Measurements from ENCODE around the gene ITIH5. TPM values are rescaled to one million over a fixed set of nuclear protein-coding genes. Genes with fewer than 3 reads are reported as not detected.
"Not testable (repeated sequence)": the region's sequence is repeated elsewhere in the genome, so short reads cannot be mapped to it uniquely, and the experiment has no call there.

Gene ITIH5
- polyA plus RNA-seq (2012; ENCODE audit: low read depth, missing spikeins): 0.04 TPM

DNA sequence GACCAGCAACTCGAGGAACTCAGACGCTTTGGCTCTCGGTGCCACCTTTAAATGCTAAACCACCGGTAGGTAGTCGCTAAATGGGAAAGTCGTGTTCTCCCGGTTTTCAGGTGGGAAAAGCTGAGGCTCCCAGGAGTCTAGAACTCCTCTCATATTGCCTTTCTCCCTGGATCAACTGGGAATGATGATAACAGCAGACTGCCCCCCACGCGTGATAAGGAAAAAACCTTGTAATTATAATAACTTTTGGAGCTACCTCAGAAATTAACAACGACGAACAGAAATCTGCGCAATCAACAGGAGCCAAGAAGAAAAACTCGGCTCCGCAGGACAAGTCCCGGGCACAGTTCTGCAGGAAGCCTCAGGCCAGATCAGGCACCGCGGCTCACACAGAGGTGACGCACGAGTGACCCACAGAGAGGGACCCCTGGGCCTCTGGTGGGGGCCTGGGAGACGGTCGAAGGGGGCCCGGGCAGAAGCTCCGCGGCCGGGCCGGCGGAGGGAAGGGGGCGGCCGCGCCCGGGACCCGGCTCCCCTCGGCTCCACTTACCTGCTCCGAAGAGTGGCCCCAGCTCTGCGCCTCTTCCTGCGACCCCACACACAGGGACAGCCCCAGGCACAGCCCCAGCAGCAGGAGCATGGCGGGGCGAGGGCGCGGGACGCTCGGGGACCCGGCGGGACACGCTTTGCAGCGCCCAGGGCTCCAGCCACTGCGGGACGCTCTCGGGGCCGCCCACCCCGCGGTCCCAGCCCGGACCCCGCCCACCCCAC, at the start of gene ITIH5:
Gene ITIH5, minus strand, starts transcription at position 714 of the 771 bp plus-strand sequence. Its CDS starts 74 bp downstream, at position 640.
- FAIRE-seq (no peak), DNase-seq (ENCODE audit: insufficient read length, low spot score) (no peak)
- TF ChIP-seq SPI1 (IDR thresholded peaks at IDR 0.05; ENCODE audit: low read depth, low read length): no peak
- TF ChIP-seq POLR2AphosphoS5 (IDR thresholded peaks at IDR 0.05; ENCODE audit: low read depth, low read length): no peak
- TF ChIP-seq POLR2A (IDR thresholded peaks at IDR 0.05; ENCODE audit: low read depth, low read length): no peak
- TF ChIP-seq POU2F2 (IDR thresholded peaks at IDR 0.05; ENCODE audit: low read depth, low read length): no peak
- TF ChIP-seq TAF1 (IDR thresholded peaks at IDR 0.05; ENCODE audit: low read depth, low read length): no peak

DNA sequence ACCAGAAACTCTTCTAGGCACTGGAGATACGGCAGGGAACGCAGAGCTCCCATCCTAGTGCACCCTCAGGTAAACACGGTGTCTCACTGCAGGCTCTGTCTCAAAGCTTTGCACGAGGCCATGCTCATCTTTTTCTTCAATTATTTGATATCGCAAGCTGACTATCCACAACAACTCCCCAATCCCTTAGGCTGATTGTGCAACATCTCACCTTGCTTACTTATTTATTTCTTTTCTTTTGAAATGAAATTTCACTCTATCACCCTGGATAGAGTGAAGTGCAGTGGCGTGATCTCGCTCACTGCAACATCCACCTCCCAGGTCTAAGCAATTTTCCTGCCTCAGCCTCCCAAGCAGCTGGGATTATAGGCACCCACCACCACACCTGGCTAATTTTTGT, 48.7 kb upstream of the ITIH5 start:
- TF ChIP-seq POU2F2 (IDR thresholded peaks at IDR 0.05; ENCODE audit: low read depth, low read length) (no peak), SPI1 (IDR thresholded peaks at IDR 0.05; ENCODE audit: low read depth, low read length) (no peak), POLR2A (IDR thresholded peaks at IDR 0.05; ENCODE audit: low read depth, low read length) (no peak), POLR2AphosphoS5 (IDR thresholded peaks at IDR 0.05; ENCODE audit: low read depth, low read length) (no peak), TAF1 (IDR thresholded peaks at IDR 0.05; ENCODE audit: low read depth, low read length) (no peak), PAX5 (IDR thresholded peaks at IDR 0.05; ENCODE audit: insufficient read depth, low read length, severe bottlenecking) (no peak)
- FAIRE-seq: no peak
- DNase-seq (ENCODE audit: insufficient read length, low spot score): no peak

DNA sequence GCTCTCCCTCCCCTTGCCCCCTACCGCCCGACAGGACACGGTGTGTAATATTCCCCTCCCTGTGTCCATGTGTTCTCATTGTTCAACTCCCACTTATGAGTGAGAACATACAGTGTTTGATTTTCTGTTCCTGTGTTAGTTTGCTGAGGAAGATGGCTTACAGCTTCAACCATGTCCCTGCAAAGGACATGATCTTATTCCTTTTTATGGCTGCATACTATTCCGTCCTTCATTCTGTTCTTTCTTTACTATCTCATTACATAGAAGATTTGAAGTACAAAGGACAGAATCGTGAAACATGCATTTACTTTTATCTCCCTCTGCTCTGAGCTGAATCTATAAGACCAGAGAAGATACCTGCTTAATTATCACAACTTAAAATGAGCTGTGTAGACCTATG, 44.3 kb upstream of the ITIH5 start:
- not testable (repeated sequence) for FAIRE-seq

DNA sequence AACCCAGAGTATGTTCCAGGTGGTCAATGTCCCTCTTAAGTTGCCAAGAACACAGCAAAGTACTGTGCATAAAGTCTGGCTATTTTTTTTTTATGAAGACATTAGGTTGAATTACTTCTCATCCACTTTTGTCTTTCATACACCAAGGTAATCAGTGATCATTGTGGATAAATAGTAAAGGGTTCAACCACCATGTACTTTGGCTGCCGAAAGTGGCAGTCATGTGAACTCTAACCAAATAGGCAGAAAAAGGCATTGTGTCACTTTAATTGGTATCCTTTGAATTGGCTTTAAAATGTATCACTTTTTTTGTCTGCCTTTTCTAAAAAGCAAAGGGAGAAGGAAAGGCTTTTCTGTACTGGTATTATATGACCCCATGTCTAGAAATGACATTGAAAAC, 43.7 kb upstream of the ITIH5 start:
- DNase-seq (ENCODE audit: insufficient read length, low spot score) (no peak), FAIRE-seq (no peak)
- no peak for TF ChIP-seq POU2F2 (IDR thresholded peaks at IDR 0.05; ENCODE audit: low read depth, low read length)
- TF ChIP-seq POLR2A (IDR thresholded peaks at IDR 0.05; ENCODE audit: low read depth, low read length): no peak
- no peak for TF ChIP-seq TAF1 (IDR thresholded peaks at IDR 0.05; ENCODE audit: low read depth, low read length)
- TF ChIP-seq POLR2AphosphoS5 (IDR thresholded peaks at IDR 0.05; ENCODE audit: low read depth, low read length): no peak
- no peak for TF ChIP-seq SPI1 (IDR thresholded peaks at IDR 0.05; ENCODE audit: low read depth, low read length)
- TF ChIP-seq PAX5 (IDR thresholded peaks at IDR 0.05; ENCODE audit: insufficient read depth, low read length, severe bottlenecking): no peak

More for the DNA sequence above, 44.3 kb upstream of the ITIH5 start:
- not testable (repeated sequence) for DNase-seq (ENCODE audit: insufficient read length, low spot score)

DNA sequence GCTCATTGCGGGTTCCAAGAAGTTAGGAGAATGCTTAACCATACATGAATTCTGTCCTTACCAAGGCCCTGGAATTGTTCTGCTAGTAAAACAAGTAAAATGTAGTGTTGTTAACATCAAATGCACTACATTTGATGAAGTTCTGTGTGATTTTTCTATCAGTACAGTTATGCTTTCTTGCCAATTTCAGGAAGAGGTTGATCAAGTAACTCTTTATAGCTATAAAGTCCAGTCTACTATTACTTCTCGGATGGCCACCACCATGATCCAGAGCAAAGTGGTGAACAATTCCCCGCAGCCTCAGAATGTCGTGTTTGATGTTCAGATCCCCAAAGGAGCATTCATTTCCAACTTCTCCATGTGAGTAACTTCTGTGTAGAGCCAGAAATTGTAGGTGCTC, 42.1 kb upstream of the ITIH5 start:
- TF ChIP-seq POU2F2 (IDR thresholded peaks at IDR 0.05; ENCODE audit: low read depth, low read length): no peak
- no peak for TF ChIP-seq POLR2A (IDR thresholded peaks at IDR 0.05; ENCODE audit: low read depth, low read length)
- TF ChIP-seq SPI1 (IDR thresholded peaks at IDR 0.05; ENCODE audit: low read depth, low read length): no peak
- TF ChIP-seq PAX5 (IDR thresholded peaks at IDR 0.05; ENCODE audit: insufficient read depth, low read length, severe bottlenecking): no peak
- no peak for TF ChIP-seq POLR2AphosphoS5 (IDR thresholded peaks at IDR 0.05; ENCODE audit: low read depth, low read length)
- TF ChIP-seq TAF1 (IDR thresholded peaks at IDR 0.05; ENCODE audit: low read depth, low read length): no peak
- no peak for FAIRE-seq
- no peak for DNase-seq (ENCODE audit: insufficient read length, low spot score)

GRCh38 chr10:7707858-7708622, 41.3 kb upstream of the ITIH5 start:
- DNase-seq (ENCODE audit: insufficient read length, low spot score): no peak
- no peak for TF ChIP-seq PAX5 (IDR thresholded peaks at IDR 0.05; ENCODE audit: insufficient read depth, low read length, severe bottlenecking)
- TF ChIP-seq TAF1 (IDR thresholded peaks at IDR 0.05; ENCODE audit: low read depth, low read length): no peak
- no peak for TF ChIP-seq POLR2A (IDR thresholded peaks at IDR 0.05; ENCODE audit: low read depth, low read length)
- TF ChIP-seq POLR2AphosphoS5 (IDR thresholded peaks at IDR 0.05; ENCODE audit: low read depth, low read length): no peak
- no peak for TF ChIP-seq SPI1 (IDR thresholded peaks at IDR 0.05; ENCODE audit: low read depth, low read length)
- no peak for TF ChIP-seq POU2F2 (IDR thresholded peaks at IDR 0.05; ENCODE audit: low read depth, low read length)
- FAIRE-seq: no peak

DNA sequence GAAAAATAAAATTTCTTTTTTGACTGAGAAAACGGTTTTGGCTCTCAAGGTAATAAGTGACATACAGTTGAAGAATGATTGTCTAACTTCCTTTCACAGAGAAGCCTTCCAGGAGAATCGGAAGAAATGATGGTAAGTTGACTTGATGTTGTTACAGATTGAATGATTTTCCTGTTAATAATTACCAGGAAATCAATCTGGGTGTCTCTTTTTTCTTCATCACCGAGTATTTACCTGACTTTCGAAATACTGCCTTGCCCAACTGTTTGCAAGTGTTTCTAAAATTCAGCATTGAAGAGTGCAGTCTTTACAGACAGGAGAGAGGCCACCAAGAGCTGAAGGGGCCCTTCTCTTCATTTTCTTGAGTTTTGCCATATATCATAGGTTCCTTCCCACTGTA, 40.3 kb upstream of the ITIH5 start:
- DNase-seq (ENCODE audit: insufficient read length, low spot score): no peak
- TF ChIP-seq TAF1 (IDR thresholded peaks at IDR 0.05; ENCODE audit: low read depth, low read length) (no peak), POU2F2 (IDR thresholded peaks at IDR 0.05; ENCODE audit: low read depth, low read length) (no peak), PAX5 (IDR thresholded peaks at IDR 0.05; ENCODE audit: insufficient read depth, low read length, severe bottlenecking) (no peak), SPI1 (IDR thresholded peaks at IDR 0.05; ENCODE audit: low read depth, low read length) (no peak), POLR2AphosphoS5 (IDR thresholded peaks at IDR 0.05; ENCODE audit: low read depth, low read length) (no peak), POLR2A (IDR thresholded peaks at IDR 0.05; ENCODE audit: low read depth, low read length) (no peak)
- FAIRE-seq: no peak

GRCh38 chr10:7706534-7707073, 39.8 kb upstream of the ITIH5 start:
- no peak for FAIRE-seq
- TF ChIP-seq POLR2AphosphoS5 (IDR thresholded peaks at IDR 0.05; ENCODE audit: low read depth, low read length) (no peak), POU2F2 (IDR thresholded peaks at IDR 0.05; ENCODE audit: low read depth, low read length) (no peak), TAF1 (IDR thresholded peaks at IDR 0.05; ENCODE audit: low read depth, low read length) (no peak), POLR2A (IDR thresholded peaks at IDR 0.05; ENCODE audit: low read depth, low read length) (no peak), SPI1 (IDR thresholded peaks at IDR 0.05; ENCODE audit: low read depth, low read length) (no peak), PAX5 (IDR thresholded peaks at IDR 0.05; ENCODE audit: insufficient read depth, low read length, severe bottlenecking) (no peak)

DNA sequence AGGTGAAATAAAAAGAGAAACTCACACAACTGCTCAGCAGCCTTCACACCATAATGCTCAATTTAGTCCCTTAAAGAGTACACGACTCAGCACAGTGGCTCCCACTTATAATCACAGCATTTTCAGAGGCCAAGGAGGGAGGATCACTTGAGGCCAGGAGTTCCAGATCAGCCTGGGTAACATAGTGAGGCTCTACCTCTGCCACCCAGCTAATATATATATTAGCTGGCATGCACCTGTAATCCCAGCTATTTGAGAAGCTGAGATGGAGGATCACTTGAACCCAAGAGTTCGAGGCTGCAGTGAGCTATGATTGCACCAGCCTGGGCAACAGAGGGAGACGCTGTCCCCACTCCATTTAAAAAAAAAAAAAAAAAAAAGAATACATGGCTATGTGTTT, 38.6 kb upstream of the ITIH5 start:
- no peak for DNase-seq (ENCODE audit: insufficient read length, low spot score)
- no peak for FAIRE-seq
- TF ChIP-seq POU2F2 (IDR thresholded peaks at IDR 0.05; ENCODE audit: low read depth, low read length) (no peak), POLR2AphosphoS5 (IDR thresholded peaks at IDR 0.05; ENCODE audit: low read depth, low read length) (no peak), PAX5 (IDR thresholded peaks at IDR 0.05; ENCODE audit: insufficient read depth, low read length, severe bottlenecking) (no peak), POLR2A (IDR thresholded peaks at IDR 0.05; ENCODE audit: low read depth, low read length) (no peak), TAF1 (IDR thresholded peaks at IDR 0.05; ENCODE audit: low read depth, low read length) (no peak), SPI1 (IDR thresholded peaks at IDR 0.05; ENCODE audit: low read depth, low read length) (no peak)

More at GRCh38 chr10:7706534-7707073, 39.8 kb upstream of the ITIH5 start:
- DNase-seq (ENCODE audit: insufficient read length, low spot score): no peak

Measured in GM12891 (cell line).